Fibroblast of skin of left biceps (primary cell): ENCODE measurements around the gene ATP11A.
"Not testable (repeated sequence)": the region's sequence is repeated elsewhere in the genome, so short reads cannot be mapped to it uniquely, and the experiment has no call there.

Experiments
- DNase-seq, 2 experiments: peaks; one replicate each; pipeline ENCODE4 v3.0.0-alpha.2; 2013; ENCODE audit warnings: low read depth in 2 of 2

ATP11A gene

DNA sequence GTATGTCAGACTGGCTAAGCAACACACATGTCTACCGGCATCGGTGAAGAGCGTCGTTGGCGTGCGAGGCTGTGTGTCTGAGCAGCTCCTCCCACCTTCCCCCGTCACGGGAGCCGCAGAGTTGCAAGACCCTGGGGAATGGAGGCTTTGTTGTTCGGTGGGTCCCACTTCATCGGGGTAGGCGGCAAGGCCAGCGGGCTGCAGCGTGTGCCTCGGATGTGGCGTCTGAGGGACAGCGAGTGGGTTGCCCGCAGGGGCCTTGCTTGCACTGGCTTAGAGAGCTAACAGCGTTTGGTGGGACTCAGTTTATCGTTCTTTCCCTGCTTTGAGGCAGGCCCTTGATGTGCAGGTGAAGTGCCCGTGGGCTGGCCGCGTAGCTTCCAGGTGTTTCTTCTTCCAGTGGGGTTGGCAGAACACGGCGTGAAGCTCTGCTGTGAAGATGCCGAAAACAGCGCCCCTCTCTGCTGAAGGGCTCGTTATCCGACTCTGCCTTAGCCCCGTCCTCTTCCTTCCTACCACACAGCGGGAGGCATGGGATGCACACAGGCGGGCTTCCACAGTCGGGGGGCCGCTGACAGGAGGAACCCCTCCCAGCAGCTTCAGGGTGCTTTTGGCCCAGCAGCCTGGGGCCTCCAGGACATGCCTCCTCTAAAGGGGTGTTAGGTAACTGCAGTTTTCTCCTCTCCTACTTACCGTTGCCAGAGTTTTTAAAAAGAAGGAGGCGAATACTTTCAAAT, 85.2 kb downstream of the ATP11A start:
- no peak for DNase-seq

DNA sequence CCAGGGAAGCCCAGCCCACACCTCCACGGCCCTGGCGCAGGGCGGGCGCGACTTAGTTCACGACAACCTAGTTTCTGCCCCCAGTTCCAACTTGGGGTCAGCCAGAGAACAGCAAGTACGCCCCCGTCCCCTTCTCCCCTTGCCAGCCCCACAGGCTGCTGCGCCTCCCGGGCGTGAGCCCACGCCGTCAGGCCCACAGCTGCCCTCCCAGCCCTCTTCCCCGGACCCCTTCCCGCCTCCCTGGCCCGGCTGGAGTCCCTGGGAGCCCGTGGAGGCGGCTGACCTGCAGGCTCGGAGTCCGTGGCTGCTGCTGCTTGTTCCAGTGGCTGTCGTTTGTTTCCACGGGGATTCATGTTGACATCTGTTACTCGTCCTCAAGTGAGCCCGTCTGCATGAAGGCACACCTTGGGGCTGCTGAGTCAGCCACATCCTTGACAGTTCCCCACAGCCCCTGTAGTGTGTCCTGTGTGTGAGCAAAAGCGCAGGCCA, 86.0 kb downstream of the ATP11A start:
- no peak for DNase-seq

DNA sequence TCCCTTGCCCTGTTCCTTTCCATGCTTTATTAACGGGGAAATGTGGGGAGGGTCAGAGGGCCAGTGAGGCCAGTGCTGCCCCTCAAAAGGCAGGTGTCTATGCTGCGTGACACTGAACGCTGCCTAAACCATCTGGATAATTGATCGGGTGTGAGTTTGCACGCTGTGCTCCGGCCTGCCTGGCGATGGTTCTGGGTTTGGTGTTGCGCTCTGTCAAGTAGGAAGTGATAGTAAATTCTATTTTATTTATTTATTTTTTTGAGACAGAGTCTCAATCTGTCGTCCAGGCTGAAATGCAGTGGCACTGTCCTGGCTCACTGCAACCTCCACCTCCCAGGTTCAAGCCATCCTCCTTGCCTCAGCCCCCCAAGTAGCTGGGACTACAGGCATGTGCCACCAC, 86.5 kb downstream of the ATP11A start:
- no peak for DNase-seq

DNA sequence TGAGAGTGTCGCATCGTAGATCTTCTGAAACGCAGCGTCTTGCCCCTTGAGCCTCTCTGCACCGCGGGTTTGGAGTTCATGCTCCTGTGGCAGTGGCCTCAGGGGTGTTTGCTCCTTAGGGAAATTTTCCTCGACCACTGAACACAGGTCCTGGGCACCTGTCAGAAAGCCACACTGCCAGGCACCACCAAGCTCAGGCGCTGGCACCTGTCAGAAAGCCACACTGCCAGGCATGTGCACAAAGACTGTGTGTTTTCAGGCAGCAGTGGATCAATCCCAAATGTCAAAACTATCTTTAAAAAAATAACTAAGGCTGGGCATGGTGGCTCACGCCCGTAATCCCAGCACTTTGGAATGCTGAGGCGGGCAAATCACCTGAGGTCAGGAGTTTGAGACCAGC, 87.1 kb downstream of the ATP11A start:
- DNase-seq, result no peak

DNA sequence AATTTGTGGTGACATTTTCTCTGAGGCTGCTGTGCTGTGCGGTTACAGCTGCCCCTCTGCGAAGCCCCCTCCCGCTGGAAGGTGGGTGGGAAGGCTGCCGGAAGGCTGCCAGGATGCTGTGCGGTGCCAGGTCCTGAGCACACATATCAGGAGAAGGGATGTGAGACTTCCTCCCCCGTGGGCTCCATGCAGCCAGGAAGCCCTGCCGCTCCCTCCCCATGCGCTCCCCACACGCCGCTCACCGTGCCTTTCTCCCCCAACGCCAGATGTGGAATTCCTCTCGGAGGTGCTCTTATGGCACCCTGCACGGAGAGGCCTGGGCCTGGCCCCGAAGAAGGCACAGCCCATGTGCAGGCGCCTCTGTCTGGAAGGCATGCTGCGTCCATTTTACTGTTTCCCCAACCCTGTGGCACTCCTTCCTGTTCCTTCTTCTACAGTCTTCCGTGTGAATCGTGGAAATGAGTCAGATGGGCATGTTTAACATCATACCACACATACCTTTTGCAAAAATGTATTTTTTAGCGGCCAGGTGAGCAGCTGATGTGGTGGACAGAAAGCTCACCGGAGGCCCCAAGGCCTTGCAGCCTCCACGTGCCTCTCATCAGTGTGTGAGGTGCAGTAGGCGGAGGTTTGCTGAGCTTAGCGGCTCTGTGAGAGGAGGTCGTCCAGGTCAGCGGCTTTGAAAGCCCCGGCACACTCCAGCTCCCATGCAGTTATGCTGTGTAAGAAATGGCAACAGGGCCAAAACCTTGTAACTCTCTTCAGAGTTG, 88.0 kb downstream of the ATP11A start:
- DNase-seq, result no peak

DNA sequence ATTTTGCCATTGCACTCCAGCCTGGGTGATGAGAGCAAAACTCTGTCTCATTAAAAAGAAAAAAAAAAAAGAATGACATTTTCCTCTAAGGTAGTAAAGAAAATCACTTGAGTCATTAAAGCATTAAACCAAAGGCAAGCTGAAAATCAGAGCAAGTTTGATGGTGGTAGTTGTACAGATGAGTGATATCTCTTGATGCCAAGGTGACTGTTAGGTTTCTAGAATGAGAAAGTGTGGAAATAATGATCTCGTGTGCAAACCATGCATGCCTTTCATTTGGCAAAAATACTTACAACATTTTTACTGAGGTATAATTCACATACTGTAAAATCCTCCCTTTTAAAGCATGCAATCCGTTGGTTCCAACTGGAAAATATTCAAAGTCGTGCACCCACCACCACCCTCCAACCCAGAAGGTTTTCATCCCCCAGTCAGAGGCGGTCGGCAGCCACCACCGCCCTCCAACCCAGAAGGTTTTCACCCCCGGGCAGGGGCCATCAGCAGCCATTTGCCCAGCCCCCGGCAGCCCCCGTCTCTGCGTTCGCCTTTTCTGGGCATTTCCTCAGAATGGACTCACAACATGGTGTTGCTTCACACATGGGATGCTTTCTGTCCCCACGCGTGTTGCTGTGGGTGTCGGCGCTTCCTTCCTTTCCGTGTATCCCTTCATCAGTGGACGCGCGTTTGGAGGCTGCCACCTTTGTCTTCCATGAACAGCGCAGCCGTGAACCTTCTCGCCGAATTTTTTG, 90.2 kb downstream of the ATP11A start:
- no peak for DNase-seq

DNA sequence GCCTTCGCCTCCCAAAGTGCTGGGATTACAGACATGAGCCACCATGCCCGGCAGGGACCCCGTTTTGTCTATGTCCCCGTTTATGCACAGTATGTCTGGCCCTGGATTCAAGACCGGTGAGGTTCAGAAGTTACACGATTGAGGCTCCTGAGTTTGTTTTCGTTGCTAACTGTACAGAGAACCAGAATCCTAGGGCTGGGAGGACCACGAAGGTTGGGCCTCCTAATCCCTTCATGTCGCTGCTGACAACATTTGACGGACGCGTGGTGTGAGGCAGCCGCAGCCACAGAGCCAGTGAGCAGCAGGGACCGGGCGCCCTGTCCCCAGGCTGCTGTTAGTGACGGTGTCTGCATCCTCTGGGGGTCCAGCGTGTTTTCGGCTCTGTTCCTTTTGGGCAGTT, 91.4 kb downstream of the ATP11A start:
- no peak for DNase-seq

DNA sequence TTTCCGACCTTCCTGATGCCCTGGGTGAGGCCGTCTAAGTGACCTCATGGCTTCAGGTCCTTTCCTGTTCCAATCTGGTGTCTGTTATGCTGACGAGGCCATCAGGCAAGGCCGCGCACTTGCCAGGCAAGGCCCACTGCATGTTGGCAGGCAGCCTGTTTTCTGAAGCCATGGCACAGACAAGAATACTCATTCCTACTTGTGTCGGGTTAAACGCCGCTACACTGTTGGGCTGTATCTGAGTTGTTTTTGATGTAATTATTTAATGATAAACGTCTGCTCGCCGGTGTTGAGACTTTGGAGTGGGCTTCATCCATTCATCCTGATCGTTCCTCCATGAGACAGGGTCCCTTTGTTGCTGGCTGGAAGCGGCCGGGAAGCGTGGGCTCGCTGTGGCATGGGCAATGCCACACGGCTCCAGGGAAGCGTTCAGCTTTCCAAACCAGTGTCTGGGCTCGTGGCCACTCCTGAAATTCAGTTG, 92.1 kb downstream of the ATP11A start:
- no peak for DNase-seq

DNA sequence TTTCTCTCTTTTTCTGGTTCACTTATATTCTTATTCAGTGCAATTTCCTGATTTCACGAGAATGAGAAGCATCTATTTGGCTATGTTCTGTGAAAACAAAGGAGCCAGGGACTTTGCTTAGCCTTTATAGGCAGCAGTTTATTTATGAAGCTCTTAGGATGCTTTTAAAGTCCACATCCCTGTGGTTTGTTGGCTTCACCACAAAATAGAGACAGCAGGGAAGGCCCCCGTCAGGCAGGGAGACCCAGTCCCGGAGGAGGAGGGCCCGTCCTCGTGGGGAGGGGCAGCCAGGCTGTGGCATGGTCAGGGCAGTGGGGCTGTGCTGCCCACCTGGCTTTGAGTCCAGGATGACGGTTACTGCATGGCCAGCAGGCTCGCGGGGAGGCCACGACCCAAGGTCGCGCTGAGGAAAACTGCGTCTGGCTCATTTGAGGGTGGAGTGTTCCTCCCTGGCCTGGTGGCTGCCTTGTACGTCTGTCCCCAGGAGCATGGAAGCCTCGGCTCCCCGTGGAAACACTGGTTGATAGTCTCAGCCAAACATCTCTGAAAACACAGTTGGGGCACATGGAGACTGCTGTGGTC, 92.7 kb downstream of the ATP11A start:
- no peak for DNase-seq

DNA sequence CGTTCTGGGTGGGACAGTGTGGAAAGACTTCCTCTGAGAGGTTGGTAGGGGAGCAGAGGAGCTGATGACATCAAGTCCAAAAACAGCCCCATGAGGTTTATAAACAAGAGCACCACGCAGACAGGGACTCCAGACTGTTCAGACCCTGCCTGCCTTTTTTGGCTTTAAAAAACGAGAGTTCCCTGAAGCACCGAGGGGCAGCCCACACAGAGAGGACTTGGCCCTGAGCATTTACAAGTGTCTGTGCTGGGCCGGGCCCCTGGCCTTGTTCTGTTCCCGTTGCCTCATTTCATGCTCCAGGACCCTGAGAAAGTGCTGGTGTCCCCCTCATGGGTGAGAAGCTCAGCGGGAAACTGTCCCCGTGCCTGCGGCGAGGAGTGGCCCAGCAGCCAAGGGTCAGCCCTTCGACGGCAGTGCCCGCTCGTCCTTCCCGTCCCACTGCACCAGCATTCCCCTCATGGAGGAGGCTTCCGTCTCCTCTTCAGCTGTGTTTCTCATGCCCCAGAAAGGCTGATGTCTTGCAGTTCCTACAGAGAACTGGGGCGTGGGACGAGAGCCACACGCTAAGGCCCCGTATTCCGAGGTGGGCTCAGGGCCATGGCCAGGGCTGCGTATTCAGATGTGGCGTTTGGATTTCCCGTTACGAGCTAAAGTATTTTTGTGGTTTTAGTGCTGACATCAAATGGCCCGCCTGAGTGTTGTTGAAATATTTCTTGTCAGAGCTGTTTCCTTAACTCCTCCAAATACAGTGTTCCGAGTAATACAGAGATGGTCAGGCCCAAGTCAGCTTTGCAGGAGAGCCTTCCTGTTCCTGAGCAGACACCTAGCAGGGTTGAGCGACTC, 93.5 kb downstream of the ATP11A start:
- DNase-seq, result peak; percentile 38 to 41

DNA sequence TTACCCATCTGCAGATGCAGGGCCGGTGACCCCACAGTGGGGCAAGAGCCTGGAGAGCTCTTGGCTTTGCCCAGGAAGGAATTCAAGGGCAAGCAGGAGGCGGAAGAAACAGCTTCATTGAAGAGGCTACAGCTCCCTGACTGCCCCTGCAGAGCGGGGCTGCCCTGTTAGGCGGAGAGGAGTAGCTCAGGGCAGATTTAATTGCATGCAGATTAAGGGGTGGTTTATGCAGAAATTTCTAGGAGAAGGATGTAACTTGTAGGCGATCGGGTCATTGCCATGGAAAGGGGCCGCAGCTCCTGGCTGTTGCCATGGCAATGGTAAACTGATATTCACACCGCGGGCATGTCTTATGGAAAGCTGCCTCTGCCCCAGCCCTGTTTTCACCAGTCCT, 94.1 kb downstream of the ATP11A start:
- no peak for DNase-seq

DNA sequence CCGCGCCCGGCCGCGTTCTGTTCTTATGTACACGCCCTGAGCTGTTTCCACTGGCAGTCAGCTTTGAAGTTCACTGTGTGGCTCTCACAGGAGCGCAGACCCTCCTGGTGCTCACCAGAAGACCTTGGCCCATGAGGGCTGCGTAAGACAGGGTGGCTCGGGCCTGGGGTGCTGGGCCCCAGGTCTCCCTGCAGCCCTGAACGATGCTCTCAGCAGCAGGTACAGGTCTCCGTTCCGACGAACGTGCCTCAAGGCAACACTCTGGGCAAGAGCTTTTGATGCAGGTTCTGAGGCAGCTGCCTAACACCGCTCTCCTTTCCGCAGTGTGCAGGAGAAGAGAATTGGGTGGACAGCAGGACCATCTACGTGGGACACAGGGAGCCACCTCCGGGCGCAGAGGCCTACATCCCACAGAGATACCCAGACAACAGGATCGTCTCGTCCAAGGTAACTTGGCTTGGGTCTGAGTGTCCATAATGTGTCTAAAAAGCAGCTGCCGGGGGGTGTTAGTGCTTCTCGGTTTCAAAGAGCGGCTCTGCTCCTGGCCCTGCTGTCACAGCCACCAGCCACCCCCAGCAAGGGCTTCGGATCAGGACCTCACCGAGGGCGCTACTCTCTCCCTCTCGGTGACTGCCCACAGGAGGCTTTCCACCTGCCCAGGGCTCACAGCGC, 95.1 kb downstream of the ATP11A start:
- DNase-seq, result no peak

DNA sequence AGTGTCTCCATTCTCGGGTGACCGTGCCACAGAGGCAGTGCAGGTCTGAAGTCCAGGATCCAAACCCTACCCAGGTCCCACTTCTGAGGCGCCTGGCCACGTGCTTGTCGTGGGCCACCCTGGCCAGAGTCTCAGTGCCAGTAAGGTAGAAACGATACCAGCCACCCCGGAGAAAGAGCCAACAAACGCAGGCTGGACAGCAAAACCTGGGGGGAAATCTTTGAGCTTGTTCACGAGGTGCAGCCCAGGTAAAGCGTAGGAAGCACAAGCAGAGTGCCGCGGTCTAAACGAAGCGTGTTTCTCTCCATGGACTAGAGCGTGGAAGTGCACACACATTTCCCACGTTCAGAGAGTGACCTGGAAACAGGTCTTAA, 95.6 kb downstream of the ATP11A start:
- no peak for DNase-seq

DNA sequence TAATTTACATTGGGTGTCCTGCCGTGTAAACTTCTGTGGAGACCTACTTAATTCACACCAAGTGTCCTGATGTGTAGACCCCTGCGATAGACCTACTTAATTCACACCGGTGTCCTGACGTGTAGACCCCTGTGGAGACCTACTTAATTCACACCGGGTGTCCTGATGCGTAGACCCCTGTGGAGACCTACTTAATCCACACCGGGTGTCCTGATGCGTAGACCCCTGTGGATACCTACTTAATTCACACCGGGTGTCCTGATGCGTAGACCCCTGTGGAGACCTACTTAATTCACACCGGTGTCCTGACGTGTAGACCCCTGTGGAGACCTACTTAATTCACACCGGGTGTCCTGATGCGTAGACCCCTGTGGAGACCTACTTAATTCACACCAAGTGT, 97.0 kb downstream of the ATP11A start:
- not testable (repeated sequence) for DNase-seq

DNA sequence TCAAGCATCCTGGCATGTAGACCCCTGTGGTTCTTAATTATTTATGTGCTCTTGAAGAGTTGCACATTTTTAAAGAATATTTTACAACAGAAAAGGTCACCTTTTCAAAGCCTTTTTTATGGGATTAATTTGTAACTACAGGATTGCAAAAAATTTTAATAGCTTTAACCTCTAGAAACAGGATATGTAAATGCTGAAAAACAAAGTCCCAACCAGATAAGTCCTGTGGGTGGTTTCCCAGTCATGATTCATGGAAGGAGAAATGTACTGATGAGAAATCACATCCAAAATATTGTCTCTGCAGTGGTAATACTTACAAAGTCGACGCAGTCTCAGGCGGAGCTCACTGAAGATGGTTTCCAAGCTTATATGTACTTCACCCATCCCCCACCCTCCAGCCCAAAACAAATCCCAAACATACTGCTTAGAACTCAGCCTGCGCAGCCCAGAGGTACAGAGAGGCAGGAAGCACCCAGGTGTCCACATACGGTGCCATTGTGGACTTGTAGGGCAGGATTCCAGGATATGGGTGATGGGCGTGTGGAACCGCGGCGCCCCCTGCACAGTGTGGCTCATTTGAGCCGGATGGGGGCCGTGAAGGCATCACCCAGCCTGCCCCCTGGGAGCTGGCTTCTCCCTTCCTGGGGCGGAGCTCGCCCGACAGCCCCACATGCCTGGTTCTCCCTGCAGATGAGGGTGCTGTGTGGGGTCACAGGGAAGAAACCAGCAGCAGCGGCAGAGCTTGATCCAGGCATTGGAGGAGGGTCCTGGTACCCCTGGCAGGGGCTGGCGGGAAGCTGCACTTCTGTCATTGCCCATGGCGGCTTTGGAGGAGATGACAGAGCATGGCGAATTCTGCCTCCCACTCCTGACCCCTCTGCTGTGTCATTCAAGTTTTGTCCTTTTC, 101.2 kb downstream of the ATP11A start:
- DNase-seq, result no peak

DNA sequence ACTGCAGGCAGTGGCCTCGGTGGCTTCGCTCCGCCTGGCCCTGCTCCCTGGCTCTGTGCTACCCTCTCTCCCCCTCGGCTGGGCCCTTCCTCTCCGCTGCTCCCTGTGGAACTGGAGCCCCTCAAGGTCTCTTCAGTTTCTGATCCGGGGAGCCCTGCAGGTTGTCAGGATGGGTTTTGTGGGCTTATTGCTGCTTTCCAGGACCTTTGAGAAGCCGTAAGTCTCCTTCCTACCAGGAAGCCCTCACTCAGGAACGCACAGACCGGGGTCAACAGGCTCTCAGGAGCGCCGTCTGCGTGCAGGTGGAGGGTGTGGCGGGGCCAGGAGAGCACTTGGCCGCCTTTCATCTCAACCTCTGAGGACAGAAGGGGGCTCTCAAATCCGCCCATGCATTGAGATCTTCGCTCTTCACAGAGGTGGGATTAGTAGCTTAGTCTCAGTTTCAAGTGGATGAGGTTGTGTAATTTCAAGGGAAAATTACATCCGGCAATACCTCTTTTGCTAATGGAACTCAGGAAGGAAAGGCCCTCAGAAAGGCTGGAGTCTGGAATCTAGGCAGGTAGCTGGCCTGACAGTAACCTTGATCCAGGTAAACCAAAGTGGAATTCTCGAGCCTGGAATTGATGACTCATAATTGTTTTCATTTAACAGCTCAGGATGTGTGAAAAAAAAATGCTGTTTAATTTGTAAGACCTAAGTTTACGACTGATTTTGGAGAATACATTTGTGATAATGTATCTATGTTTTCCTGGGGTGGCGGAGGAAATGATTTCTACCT, 102.0 kb downstream of the ATP11A start:
- no peak for DNase-seq

DNA sequence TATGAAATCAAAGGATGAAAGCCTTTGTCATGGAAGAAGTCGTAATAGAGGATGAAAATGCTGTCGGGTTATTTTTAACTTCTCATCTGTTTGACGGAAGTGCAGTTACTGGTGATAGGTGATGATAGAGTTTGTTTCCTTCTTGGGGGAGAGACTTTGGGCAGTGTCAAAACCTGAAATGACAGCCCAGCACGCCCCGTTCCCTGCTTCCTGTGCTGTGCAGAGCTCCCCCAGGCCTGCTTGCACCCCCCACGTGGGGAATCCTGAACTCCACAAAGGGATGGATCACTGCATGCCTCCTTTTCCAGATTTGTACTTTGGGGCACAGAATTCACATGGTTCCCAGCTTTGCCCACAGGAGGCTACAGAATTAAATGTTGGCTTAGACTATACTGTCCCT, 102.7 kb downstream of the ATP11A start:
- no peak for DNase-seq

DNA sequence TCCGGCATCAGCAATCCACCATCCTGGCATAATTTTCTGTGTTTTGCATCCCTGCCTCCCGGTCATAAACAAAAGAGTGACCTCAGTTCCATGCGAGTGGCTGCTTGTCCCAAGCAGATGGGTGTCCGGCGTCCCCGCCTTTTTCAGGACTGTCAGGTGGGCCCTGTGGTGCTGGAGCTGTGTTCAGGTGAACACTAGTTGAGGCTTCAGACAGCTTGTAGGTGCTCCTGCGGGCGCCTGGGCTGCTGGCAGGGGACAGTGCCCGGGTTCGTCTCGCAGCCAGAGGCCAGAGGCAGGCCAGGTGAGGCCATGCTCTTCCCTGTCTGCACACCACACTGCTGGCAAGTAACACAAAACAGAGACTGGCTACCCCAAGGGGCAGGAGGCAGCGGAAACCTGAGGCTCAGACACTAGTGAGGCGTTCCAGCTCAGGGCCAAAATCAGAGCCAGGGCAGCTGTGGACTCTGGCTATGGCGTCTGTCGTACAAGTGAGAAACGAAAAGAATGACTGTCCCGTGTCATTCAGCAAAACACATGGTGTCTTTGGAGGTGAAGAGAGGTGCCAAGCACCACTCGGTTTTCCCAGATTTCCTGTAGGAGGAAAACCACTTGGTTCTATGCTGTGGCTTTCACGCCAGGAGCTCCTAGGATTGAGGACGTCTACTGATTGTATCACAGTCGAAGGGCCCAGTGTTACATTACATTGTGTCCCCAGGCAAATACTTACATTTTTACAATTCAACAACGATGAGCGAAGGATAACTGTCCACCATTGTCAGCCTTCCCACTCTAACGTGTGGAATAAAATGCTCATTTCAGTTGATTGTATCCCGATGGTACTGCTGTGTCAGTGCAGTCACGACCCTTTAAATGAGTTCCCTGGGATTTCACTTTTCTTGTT, 104.0 kb downstream of the ATP11A start:
- DNase-seq, result no peak
